H1 (cell line): ENCODE results near the gene OSBPL5. TPM values are rescaled to one million over a fixed set of nuclear protein-coding genes. Genes with fewer than 3 reads are reported as not detected.

Experiments
- BCL11A ChIP-seq, 2 experiments: IDR thresholded peaks; one replicate each; pipeline ENCODE4 v1.6.1; 2011; ENCODE audit warnings: low read depth in 2 of 2, low read length in 2 of 2, mild to moderate bottlenecking in 2 of 2
- BRCA1 ChIP-seq: IDR thresholded peaks from 2 replicates; pipeline ENCODE4 v1.6.1; 2012; ENCODE audit warnings: low read depth, low read length, improper control_type of control experiment
- KDM4A ChIP-seq: IDR thresholded peaks from one replicate; pipeline ENCODE4 v1.7.1; 2012; ENCODE audit warnings: low read depth, mild to moderate bottlenecking, moderate library complexity, low read length, inconsistent platforms; ENCODE audit not compliant: severe bottlenecking
- MAFK ChIP-seq: IDR thresholded peaks from 2 replicates; pipeline ENCODE4 v1.6.1; 2012; ENCODE audit warnings: low read depth, mild to moderate bottlenecking, improper control_type of control experiment, low read length
- RFX5 ChIP-seq: IDR thresholded peaks from 2 replicates; pipeline ENCODE4 v1.6.1; 2011; ENCODE audit warnings: low read depth, low read length, improper control_type of control experiment, borderline replicate concordance
- RNF2 ChIP-seq: fragments of 200-900, 300-1000 bp; sonication (generic); IDR thresholded peaks from 2 replicates; pipeline ENCODE4 v1.7.1; 2016; ENCODE audit warnings: borderline replicate concordance, low read depth, mild to moderate bottlenecking, antibody characterized with exemption, low read length; ENCODE audit not compliant: poor library complexity, severe bottlenecking; ENCODE audit errors: missing control alignments
- TCF12 ChIP-seq: IDR thresholded peaks from 2 replicates; pipeline ENCODE4 v1.6.1; 2011; ENCODE audit warnings: low read depth, mild to moderate bottlenecking, low read length
- ZNF274 ChIP-seq: IDR thresholded peaks from 2 replicates; pipeline ENCODE4 v1.7.0; 2012; ENCODE audit warnings: low read length, borderline replicate concordance; ENCODE audit errors: extremely low read depth
- polyA plus RNA-seq, 7 experiments: library from polyadenylated mRNA; depleted of rRNA in 3 of 7; stranded (reverse) in 5 of 7; unstranded in 2 of 7; fragments of >200 nt in 5 of 7; fragments of 200-250 nt in 2 of 7; gene quantifications; 1 replicate in 5 of 7; 2 replicates in 1 of 7; 4 replicates in 1 of 7; pipeline versions ENCODE4 v1.2.1 to v1.2.3, GENCODE V29; 2011 to 2013; ENCODE audit warnings: missing spikeins in 2 of 7, mixed read lengths in 2 of 7
- total RNA-seq: library from RNA; stranded (reverse); fragmentation: NEBNext Ultra II Directional; extraction: Animal tissue kit (Norgen Biotek cat#: 25700); gene quantifications from 2 replicates; pipeline ENCODE4 v1.2.1, GENCODE V29; 2021

The OSBPL5 gene
- total and polyA plus RNA-seq, 2 of the 8 experiments (the other 6 are each of a cell fraction or from before 2014, with no cell fraction given) = 3.4 to 9.9 TPM

- TF ChIP-seq RNF2 = no peak
- TF ChIP-seq BRCA1 = no peak
- TF ChIP-seq RFX5 = no peak
- TF ChIP-seq MAFK = no peak
- TF ChIP-seq TCF12 = no peak
- no peak for TF ChIP-seq KDM4A
- TF ChIP-seq ZNF274 = no peak
- no peak for TF ChIP-seq BCL11A (IDR thresholded peaks at IDR 0.05; ENCODE audit: low read depth in 2 of 2, low read length in 2 of 2)
Measured at GRCh38 chr11:3167143-3168119, 2.3 kb upstream of the OSBPL5 start (continued).
